Liver (tissue), 9 donors: ENCODE measurements around the gene PRSS56. TPM values are rescaled to one million over a fixed set of nuclear protein-coding genes. Genes with fewer than 3 reads are reported as not detected.

Experiments used
- DNase-seq: peaks from one replicate; pipeline ENCODE4 v3.0.0-alpha.2; 2017; ENCODE audit warnings: low spot score
- H3K27ac ChIP-seq, 2 donors: one replicate each; pipeline ENCODE4 v1.7.0; 2013; ENCODE audit warnings: inconsistent platforms in 2 of 2, low read length in 2 of 2, control low read depth in 1 of 2, low read depth in 1 of 2, mild to moderate bottlenecking in 1 of 2
- H3K27me3 ChIP-seq, 4 donors: one replicate each; pipeline versions ENCODE4 v1.6.1 to v1.7.0; 2013; ENCODE audit warnings: low read length in 3 of 4, inconsistent platforms in 1 of 4, mild to moderate bottlenecking in 1 of 4, moderate library complexity in 1 of 4; ENCODE audit not compliant: control insufficient read depth in 4 of 4, insufficient read depth in 4 of 4
- H3K36me3 ChIP-seq, 4 donors: one replicate each; pipeline versions ENCODE4 v1.6.1 to v1.7.0; 2013; ENCODE audit warnings: low read length in 3 of 4, mild to moderate bottlenecking in 3 of 4, low read depth in 1 of 4, moderate library complexity in 1 of 4; ENCODE audit not compliant: control insufficient read depth in 4 of 4, insufficient read depth in 3 of 4
- H3K4me1 ChIP-seq, 4 donors: one replicate each; pipeline versions ENCODE4 v1.6.1 to v1.7.0; 2013; ENCODE audit warnings: low read length in 3 of 4, mild to moderate bottlenecking in 3 of 4, moderate library complexity in 1 of 4; ENCODE audit not compliant: control insufficient read depth in 4 of 4, insufficient read depth in 4 of 4
- H3K4me3 ChIP-seq, 3 donors: one replicate each; pipeline versions ENCODE4 v1.6.1 to v1.7.0; 2013; ENCODE audit warnings: low read length in 3 of 3, control low read depth in 1 of 3, low read depth in 1 of 3, mild to moderate bottlenecking in 1 of 3
- H3K9ac ChIP-seq, 2 donors: one replicate each; pipeline ENCODE4 v1.7.0; 2013; ENCODE audit warnings: low read length in 2 of 2, mild to moderate bottlenecking in 2 of 2, moderate library complexity in 2 of 2, control low read depth in 1 of 2, low read depth in 1 of 2
- H3K9me3 ChIP-seq, 4 donors: one replicate each; pipeline versions ENCODE4 v1.6.1 to v1.7.0; 2013; ENCODE audit warnings: low read length in 3 of 4; ENCODE audit not compliant: control insufficient read depth in 4 of 4
- EGR1 ChIP-seq, 2 donors: IDR thresholded peaks; 2 replicates each; pipeline ENCODE4 v1.6.1; 2016 to 2018; ENCODE audit warnings: antibody characterized with exemption in 2 of 2, low read depth in 2 of 2
- FOXA1 ChIP-seq: IDR thresholded peaks from 2 replicates; pipeline ENCODE4 v1.6.1; 2016; ENCODE audit warnings: antibody characterized with exemption
- FOXA2 ChIP-seq: IDR thresholded peaks from 2 replicates; pipeline ENCODE4 v1.6.1; 2016; ENCODE audit warnings: antibody characterized with exemption
- GABPA ChIP-seq, 2 donors: IDR thresholded peaks in 1 of 2; conservative IDR thresholded peaks in 1 of 2; 2 replicates each; pipeline ENCODE4 v1.6.1; 2016; ENCODE audit warnings: antibody characterized with exemption in 2 of 2, mild to moderate bottlenecking in 1 of 2, moderate library complexity in 1 of 2
- HNF4A ChIP-seq, 2 donors: conservative IDR thresholded peaks; 2 replicates each; pipeline ENCODE4 v1.6.1; 2016; ENCODE audit warnings: antibody characterized with exemption in 2 of 2, mild to moderate bottlenecking in 2 of 2
- HNF4G ChIP-seq: IDR thresholded peaks from 2 replicates; pipeline ENCODE4 v1.6.1; 2016; ENCODE audit warnings: antibody characterized with exemption
- JUND ChIP-seq, 2 donors: IDR thresholded peaks; 2 replicates each; pipeline ENCODE4 v1.6.1; 2016; ENCODE audit warnings: antibody characterized with exemption in 2 of 2
- NR2F2 ChIP-seq: IDR thresholded peaks from 2 replicates; pipeline ENCODE4 v1.6.1; 2016; ENCODE audit warnings: antibody characterized with exemption
- RAD21 ChIP-seq, 2 donors: IDR thresholded peaks; 2 replicates each; pipeline ENCODE4 v1.6.1; 2016; ENCODE audit warnings: antibody characterized with exemption in 2 of 2, mild to moderate bottlenecking in 2 of 2
- RXRA ChIP-seq, 2 donors: IDR thresholded peaks; 2 replicates each; pipeline ENCODE4 v1.6.1; 2017 to 2018; ENCODE audit warnings: antibody characterized with exemption in 2 of 2, mild to moderate bottlenecking in 1 of 2
- SP1 ChIP-seq: IDR thresholded peaks from 2 replicates; pipeline ENCODE4 v1.6.1; 2018; ENCODE audit warnings: antibody characterized with exemption, mild to moderate bottlenecking
- TAF1 ChIP-seq: conservative IDR thresholded peaks from 2 replicates; pipeline ENCODE4 v1.6.1; 2016; ENCODE audit warnings: antibody characterized with exemption, mild to moderate bottlenecking
- WGBS: extraction: QIAGEN DNeasy Blood & Tissue Kit; methylation state at CpG from one replicate; pipeline ENCODE4 v1.1.7; 2013; 5-methylcytosine and 5-hydroxymethylcytosine counted together
- polyA plus RNA-seq, 2 donors: library from polyadenylated mRNA; stranded (reverse) in 1 of 2; unstranded in 1 of 2; fragments of 200-250 nt in 1 of 2; fragments of >200 nt in 1 of 2; fragmentation: Nextera tagmentation in 1 of 2; extraction: Ambion mirVana in 1 of 2; gene quantifications; one replicate each; pipeline versions ENCODE4 v1.2.1 to v1.2.3, GENCODE V29; 2013 to 2015
- total RNA-seq, 2 donors: library from RNA; depleted of rRNA; stranded (reverse); fragments of >200 nt; gene quantifications; one replicate each; pipeline ENCODE4 v1.2.3, GENCODE V29; 2014
- TF ChIP-seq, protein P1 (sequence below): IDR thresholded peaks from 2 replicates; pipeline ENCODE4 v1.6.1; 2016; ENCODE audit warnings: antibody characterized with exemption
- TF ChIP-seq, protein P2 (sequence below): IDR thresholded peaks from 2 replicates; pipeline ENCODE4 v1.6.1; 2016; ENCODE audit warnings: antibody characterized with exemption
- TF ChIP-seq, protein P3 (sequence below): IDR thresholded peaks from 2 replicates; pipeline ENCODE4 v1.6.1; 2016; ENCODE audit warnings: antibody characterized with exemption, mild to moderate bottlenecking
- TF ChIP-seq, protein P4 (sequence below): fragments of 150-350 bp; IDR thresholded peaks from 2 replicates; pipeline ENCODE4 v1.5.1; 2017; ENCODE audit warnings: improper control_type of control experiment, low read depth, low read length; ENCODE audit not compliant: missing input control
- donor health status: healthy.
- donor health status: healthy.
- donor health status: healthy.
- donor health status: healthy.
- donor health status: healthy.

PRSS56 gene
- total and polyA plus RNA-seq, 4 donors, result 0.02 TPM; not detected in 3

DNA sequence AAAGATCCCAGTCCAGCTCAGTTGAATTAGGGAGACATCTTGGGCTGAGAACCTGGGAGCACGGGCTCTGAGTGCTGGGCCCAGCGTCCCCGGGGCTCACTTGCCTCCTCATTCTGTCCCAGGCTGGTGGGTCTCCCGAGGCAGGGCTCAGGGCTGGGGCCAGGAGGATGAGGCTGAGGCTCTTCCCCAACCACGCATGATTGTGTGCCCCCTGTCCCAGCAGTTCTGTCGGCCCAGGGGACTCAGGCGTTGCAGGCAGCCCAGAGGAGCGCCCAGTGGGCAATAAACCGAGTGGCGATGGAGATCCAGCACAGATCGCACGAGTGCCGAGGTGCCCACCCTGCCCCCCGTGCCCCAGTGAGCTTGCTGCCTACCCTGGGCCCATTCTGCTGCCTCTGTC is 910 bp downstream of the PRSS56 start:
- peaks cover 0 to 8% (median 5%) of the 10 kb centered on the region in 4 donors for H3K27me3 ChIP-seq
- peaks cover 7 to 22% (median 13%) of the 10 kb centered on the region in 4 donors for H3K4me1 ChIP-seq
- H3K4me3 ChIP-seq, result no peak overlapping the region
- DNase-seq, result no peak
- no peak overlapping the region for H3K9ac ChIP-seq
- no peak overlapping the region for H3K27ac ChIP-seq
- TF ChIP-seq TAF1 (no peak), RXRA (IDR thresholded peaks at IDR 0.05) (no peak), SP1 (no peak), FOXA1 (no peak), HNF4G (no peak), RAD21 (IDR thresholded peaks at IDR 0.05) (no peak), FOXA2 (no peak), GABPA (IDR thresholded peaks at IDR 0.05 in 1 of 2, conservative IDR thresholded peaks at IDR 0.05 in 1 of 2) (no peak), HNF4A (conservative IDR thresholded peaks at IDR 0.05) (no peak), EGR1 (IDR thresholded peaks at IDR 0.05; ENCODE audit: low read depth in 2 of 2) (no peak), NR2F2 (no peak), JUND (IDR thresholded peaks at IDR 0.05) (no peak)
- TF ChIP-seq, protein P1, sequence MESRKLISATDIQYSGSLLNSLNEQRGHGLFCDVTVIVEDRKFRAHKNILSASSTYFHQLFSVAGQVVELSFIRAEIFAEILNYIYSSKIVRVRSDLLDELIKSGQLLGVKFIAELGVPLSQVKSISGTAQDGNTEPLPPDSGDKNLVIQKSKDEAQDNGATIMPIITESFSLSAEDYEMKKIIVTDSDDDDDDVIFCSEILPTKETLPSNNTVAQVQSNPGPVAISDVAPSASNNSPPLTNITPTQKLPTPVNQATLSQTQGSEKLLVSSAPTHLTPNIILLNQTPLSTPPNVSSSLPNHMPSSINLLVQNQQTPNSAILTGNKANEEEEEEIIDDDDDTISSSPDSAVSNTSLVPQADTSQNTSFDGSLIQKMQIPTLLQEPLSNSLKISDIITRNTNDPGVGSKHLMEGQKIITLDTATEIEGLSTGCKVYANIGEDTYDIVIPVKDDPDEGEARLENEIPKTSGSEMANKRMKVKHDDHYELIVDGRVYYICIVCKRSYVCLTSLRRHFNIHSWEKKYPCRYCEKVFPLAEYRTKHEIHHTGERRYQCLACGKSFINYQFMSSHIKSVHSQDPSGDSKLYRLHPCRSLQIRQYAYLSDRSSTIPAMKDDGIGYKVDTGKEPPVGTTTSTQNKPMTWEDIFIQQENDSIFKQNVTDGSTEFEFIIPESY, result no peak
- TF ChIP-seq, protein P2, sequence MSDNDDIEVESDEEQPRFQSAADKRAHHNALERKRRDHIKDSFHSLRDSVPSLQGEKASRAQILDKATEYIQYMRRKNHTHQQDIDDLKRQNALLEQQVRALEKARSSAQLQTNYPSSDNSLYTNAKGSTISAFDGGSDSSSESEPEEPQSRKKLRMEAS, result no peak
- TF ChIP-seq, protein P3, sequence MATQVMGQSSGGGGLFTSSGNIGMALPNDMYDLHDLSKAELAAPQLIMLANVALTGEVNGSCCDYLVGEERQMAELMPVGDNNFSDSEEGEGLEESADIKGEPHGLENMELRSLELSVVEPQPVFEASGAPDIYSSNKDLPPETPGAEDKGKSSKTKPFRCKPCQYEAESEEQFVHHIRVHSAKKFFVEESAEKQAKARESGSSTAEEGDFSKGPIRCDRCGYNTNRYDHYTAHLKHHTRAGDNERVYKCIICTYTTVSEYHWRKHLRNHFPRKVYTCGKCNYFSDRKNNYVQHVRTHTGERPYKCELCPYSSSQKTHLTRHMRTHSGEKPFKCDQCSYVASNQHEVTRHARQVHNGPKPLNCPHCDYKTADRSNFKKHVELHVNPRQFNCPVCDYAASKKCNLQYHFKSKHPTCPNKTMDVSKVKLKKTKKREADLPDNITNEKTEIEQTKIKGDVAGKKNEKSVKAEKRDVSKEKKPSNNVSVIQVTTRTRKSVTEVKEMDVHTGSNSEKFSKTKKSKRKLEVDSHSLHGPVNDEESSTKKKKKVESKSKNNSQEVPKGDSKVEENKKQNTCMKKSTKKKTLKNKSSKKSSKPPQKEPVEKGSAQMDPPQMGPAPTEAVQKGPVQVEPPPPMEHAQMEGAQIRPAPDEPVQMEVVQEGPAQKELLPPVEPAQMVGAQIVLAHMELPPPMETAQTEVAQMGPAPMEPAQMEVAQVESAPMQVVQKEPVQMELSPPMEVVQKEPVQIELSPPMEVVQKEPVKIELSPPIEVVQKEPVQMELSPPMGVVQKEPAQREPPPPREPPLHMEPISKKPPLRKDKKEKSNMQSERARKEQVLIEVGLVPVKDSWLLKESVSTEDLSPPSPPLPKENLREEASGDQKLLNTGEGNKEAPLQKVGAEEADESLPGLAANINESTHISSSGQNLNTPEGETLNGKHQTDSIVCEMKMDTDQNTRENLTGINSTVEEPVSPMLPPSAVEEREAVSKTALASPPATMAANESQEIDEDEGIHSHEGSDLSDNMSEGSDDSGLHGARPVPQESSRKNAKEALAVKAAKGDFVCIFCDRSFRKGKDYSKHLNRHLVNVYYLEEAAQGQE, result no peak
- TF ChIP-seq, protein P4, sequence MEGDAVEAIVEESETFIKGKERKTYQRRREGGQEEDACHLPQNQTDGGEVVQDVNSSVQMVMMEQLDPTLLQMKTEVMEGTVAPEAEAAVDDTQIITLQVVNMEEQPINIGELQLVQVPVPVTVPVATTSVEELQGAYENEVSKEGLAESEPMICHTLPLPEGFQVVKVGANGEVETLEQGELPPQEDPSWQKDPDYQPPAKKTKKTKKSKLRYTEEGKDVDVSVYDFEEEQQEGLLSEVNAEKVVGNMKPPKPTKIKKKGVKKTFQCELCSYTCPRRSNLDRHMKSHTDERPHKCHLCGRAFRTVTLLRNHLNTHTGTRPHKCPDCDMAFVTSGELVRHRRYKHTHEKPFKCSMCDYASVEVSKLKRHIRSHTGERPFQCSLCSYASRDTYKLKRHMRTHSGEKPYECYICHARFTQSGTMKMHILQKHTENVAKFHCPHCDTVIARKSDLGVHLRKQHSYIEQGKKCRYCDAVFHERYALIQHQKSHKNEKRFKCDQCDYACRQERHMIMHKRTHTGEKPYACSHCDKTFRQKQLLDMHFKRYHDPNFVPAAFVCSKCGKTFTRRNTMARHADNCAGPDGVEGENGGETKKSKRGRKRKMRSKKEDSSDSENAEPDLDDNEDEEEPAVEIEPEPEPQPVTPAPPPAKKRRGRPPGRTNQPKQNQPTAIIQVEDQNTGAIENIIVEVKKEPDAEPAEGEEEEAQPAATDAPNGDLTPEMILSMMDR, result no peak
- WGBS, result 89% methylated on average over 14 of the region's 14 CpGs
- no peaks in the 10 kb centered on the region for H3K9me3 ChIP-seq
- H3K36me3 ChIP-seq, result no peaks in the 10 kb centered on the region
